PC-3 (cell line): ENCODE data around the gene ZNF660. TPM values are rescaled to one million over a fixed set of nuclear protein-coding genes. Genes with fewer than 3 reads are reported as not detected.
"Not testable (repeated sequence)": the region's sequence is repeated elsewhere in the genome, so short reads cannot be mapped to it uniquely, and the experiment has no call there.

Experiments
- ATAC-seq: fragments of 200-7000 bp; cut with Tn5 transposase; 2 replicates; pipeline ENCODE4 v1.9.1; 2020; ENCODE audit warnings: mild to moderate bottlenecking, moderate library complexity
- BruUV-seq: library from RNA; stranded (reverse); fragments of 400-500 nt; replicated peaks from 2 replicates; lab custom pipeline; 2021; lab: Mats Ljungman, UMichigan
- CTCF ChIA-PET: fragments of 300-600 bp; sonication (Branson Sonifier 250); formaldehyde crosslinking; loops from one replicate; lab custom pipeline; 2022; ENCODE audit warnings: antibody characterized with exemption; lab: Charles Lee
- POLR2A ChIA-PET: fragments of 300-600 bp; sonication (Branson Sonifier 250); formaldehyde crosslinking; loops from one replicate; lab custom pipeline; 2022; ENCODE audit warnings: antibody characterized with exemption; ENCODE audit not compliant: unreplicated experiment; lab: Charles Lee
- DNase-seq: peaks from one replicate; pipeline ENCODE4 v3.0.0-alpha.2; 2015
- H2AFZ ChIP-seq: fragments of 300-600 bp; sonication (generic); 2 replicates; pipeline ENCODE4 v1.6.0; 2016; ENCODE audit warnings: antibody characterized with exemption, low read length
- H3F3A ChIP-seq: fragments of 300-600 bp; sonication (generic); one replicate; pipeline ENCODE4 v1.6.0; 2017; ENCODE audit warnings: antibody characterized with exemption, low read length, control low read depth, mild to moderate bottlenecking; ENCODE audit not compliant: unreplicated experiment
- H3K27ac ChIP-seq: fragments of 300-600 bp; sonication (generic); 2 replicates; pipeline ENCODE4 v1.5.1; 2016; ENCODE audit warnings: mild to moderate bottlenecking, low read length
- H3K27me3 ChIP-seq: fragments of 300-600 bp; sonication (generic); 2 replicates; pipeline ENCODE4 v1.6.1; 2016; ENCODE audit warnings: low read length, mixed read lengths
- H3K36me3 ChIP-seq: fragments of 300-600 bp; sonication (generic); 2 replicates; pipeline ENCODE4 v1.6.1; 2016; ENCODE audit warnings: low read depth, mixed run types, low read length, mixed read lengths
- H3K4me1 ChIP-seq: fragments of 300-600 bp; sonication (generic); 2 replicates; pipeline ENCODE4 v1.5.1; 2016; ENCODE audit warnings: low read length; ENCODE audit not compliant: insufficient read depth
- H3K4me2 ChIP-seq: fragments of 300-600 bp; sonication (generic); 2 replicates; pipeline ENCODE4 v1.6.0; 2016; ENCODE audit warnings: low read length
- H3K4me3 ChIP-seq: fragments of 300-600 bp; sonication (generic); 2 replicates; pipeline ENCODE4 v1.5.1; 2016; ENCODE audit warnings: mild to moderate bottlenecking, low read length, mixed read lengths
- H3K79me2 ChIP-seq: fragments of 300-600 bp; sonication (generic); 2 replicates; pipeline ENCODE4 v1.6.1; 2017; ENCODE audit warnings: low read length, mixed read lengths
- H3K9ac ChIP-seq: fragments of 300-600 bp; sonication (generic); 2 replicates; pipeline ENCODE4 v1.6.0; 2016; ENCODE audit warnings: mild to moderate bottlenecking, low read length
- H3K9me2 ChIP-seq: fragments of 300-600 bp; sonication (generic); replicated peaks from 2 replicates; pipeline ENCODE4 v1.6.1; 2016; ENCODE audit warnings: mixed run types, low read length, mixed read lengths
- H3K9me3 ChIP-seq: fragments of 300-600 bp; sonication (generic); 2 replicates; pipeline ENCODE4 v1.6.1; 2016; ENCODE audit warnings: low read length, mixed read lengths
- H4K20me1 ChIP-seq: fragments of 300-600 bp; sonication (generic); 2 replicates; pipeline ENCODE4 v1.6.1; 2016; ENCODE audit warnings: low read length, mixed read lengths
- EZH2 ChIP-seq: fragments of 300-600 bp; sonication (generic); IDR thresholded peaks from one replicate; pipeline ENCODE4 v1.6.1; 2017; ENCODE audit warnings: antibody characterized with exemption, mild to moderate bottlenecking, low read length; ENCODE audit not compliant: unreplicated experiment
- EZH2phosphoT487 ChIP-seq: fragments of 300-600 bp; sonication (generic); IDR thresholded peaks from 2 replicates; pipeline ENCODE4 v1.6.1; 2018; ENCODE audit warnings: mild to moderate bottlenecking, antibody characterized with exemption, low read length, borderline replicate concordance
- intact Hi-C: fragments of 100-400 bp; cut with micrococcal nuclease; formaldehyde crosslinking; loops from 2 replicates; pipeline ENCODE4 v1.9.0; 2023
- total RNA-seq: library from RNA; depleted of rRNA; stranded (reverse); fragments of >200 nt; gene quantifications from 2 replicates; pipeline ENCODE4 v1.2.3, GENCODE V29; 2014
- TF ChIP-seq, protein P1 (sequence below): fragments of 300-600 bp; sonication (generic); conservative IDR thresholded peaks from 2 replicates; pipeline ENCODE4 v1.5.1; 2017; ENCODE audit warnings: antibody characterized with exemption, low read depth, mild to moderate bottlenecking, low read length

ZNF660 gene
- total RNA-seq, 1 experiment from 2014 or later, result not detected

DNA sequence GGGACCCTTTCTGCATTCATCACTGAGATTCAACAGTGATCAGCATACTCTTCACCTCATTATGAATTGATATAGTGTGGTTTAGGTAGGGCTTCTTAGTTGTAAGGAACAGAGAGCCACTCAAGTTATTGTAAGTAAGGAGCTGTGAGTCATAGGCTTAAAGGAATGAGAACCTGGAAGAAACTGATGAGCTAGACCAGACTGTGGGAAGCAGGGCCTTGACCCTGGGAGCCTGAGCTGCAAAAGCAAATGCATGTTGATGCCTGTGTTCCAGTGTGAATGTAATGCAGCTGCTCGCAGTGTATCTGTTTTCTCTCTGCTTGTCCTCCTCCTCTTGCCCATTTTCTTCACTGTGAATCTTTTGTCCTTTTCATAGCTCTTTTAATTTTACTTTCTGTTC lies 16.2 kb upstream of the ZNF660 start:
- Histone ChIP-seq H2AFZ (no peak overlapping the region), H3K9me3 (peaks cover 22% of the 10 kb centered on the region; the same call in 1 of the 2 replicates), H3K79me2 (no peaks in the 10 kb centered on the region), H3F3A (no peaks in the 10 kb centered on the region), H4K20me1 (no peaks in the 10 kb centered on the region), H3K27ac (no peak overlapping the region), H3K4me2 (no peak overlapping the region), H3K4me1 (no peaks in the 10 kb centered on the region), H3K9ac (no peak overlapping the region), H3K4me3 (no peak overlapping the region), H3K9me2 (no peaks in the 10 kb centered on the region), H3K27me3 (no peaks in the 10 kb centered on the region), H3K36me3 (no peaks in the 10 kb centered on the region)
- BruUV-seq, result no TSS peak
- ChIA-PET POLR2A (no interaction called here), CTCF (no interaction called here)
- ATAC-seq (no peak), DNase-seq (no peak)
- intact Hi-C loops, result no loop called here
- no peak for TF ChIP-seq EZH2
- TF ChIP-seq, protein P1, sequence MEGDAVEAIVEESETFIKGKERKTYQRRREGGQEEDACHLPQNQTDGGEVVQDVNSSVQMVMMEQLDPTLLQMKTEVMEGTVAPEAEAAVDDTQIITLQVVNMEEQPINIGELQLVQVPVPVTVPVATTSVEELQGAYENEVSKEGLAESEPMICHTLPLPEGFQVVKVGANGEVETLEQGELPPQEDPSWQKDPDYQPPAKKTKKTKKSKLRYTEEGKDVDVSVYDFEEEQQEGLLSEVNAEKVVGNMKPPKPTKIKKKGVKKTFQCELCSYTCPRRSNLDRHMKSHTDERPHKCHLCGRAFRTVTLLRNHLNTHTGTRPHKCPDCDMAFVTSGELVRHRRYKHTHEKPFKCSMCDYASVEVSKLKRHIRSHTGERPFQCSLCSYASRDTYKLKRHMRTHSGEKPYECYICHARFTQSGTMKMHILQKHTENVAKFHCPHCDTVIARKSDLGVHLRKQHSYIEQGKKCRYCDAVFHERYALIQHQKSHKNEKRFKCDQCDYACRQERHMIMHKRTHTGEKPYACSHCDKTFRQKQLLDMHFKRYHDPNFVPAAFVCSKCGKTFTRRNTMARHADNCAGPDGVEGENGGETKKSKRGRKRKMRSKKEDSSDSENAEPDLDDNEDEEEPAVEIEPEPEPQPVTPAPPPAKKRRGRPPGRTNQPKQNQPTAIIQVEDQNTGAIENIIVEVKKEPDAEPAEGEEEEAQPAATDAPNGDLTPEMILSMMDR, result no peak
- TF ChIP-seq EZH2phosphoT487, result no peak

- Histone ChIP-seq H3K27me3 (no peaks in the 10 kb centered on the region), H3K9ac (no peak overlapping the region), H3K9me3 (peaks cover 14% of the 10 kb centered on the region; the same call in 1 of the 2 replicates), H3K27ac (no peak overlapping the region), H4K20me1 (no peaks in the 10 kb centered on the region), H3K36me3 (no peaks in the 10 kb centered on the region), H3K4me3 (no peak overlapping the region), H3K4me1 (no peaks in the 10 kb centered on the region), H3K79me2 (no peaks in the 10 kb centered on the region), H2AFZ (no peak overlapping the region), H3F3A (no peaks in the 10 kb centered on the region), H3K9me2 (no peaks in the 10 kb centered on the region), H3K4me2 (no peak overlapping the region)
- CTCF ChIA-PET, result no interaction called here
- POLR2A ChIA-PET, result no interaction called here
- intact Hi-C loops, result no loop called here
- DNase-seq (no peak), ATAC-seq (no peak)
- BruUV-seq, result no TSS peak
- no peak for TF ChIP-seq EZH2
- no peak for TF ChIP-seq EZH2phosphoT487
- TF ChIP-seq, protein P1, result no peak
Observed at GRCh38 chr3:44571024-44571423, 13.7 kb upstream of the ZNF660 start.

- no peaks in the 10 kb centered on the region for H3K4me1 ChIP-seq
- H3K79me2 ChIP-seq, result no peaks in the 10 kb centered on the region
- H3K27me3 ChIP-seq, result no peaks in the 10 kb centered on the region
- no peak overlapping the region for H3K9ac ChIP-seq
- no peaks in the 10 kb centered on the region for H3K36me3 ChIP-seq
- POLR2A ChIA-PET, result no interaction called here
- DNase-seq, result no peak
- H2AFZ ChIP-seq, result no peak overlapping the region
- ATAC-seq, result no peak
- H3K9me3 ChIP-seq, result 0 out of 2 replicates have a peak, but pooled peaks cover under 1% of the 10 kb centered on the region
- intact Hi-C loops, result no loop called here
- no peaks in the 10 kb centered on the region for H4K20me1 ChIP-seq
- no peak overlapping the region for H3K4me2 ChIP-seq
- no peak overlapping the region for H3K27ac ChIP-seq
- CTCF ChIA-PET, result no interaction called here
- TF ChIP-seq, protein P1, result no peak
- TF ChIP-seq EZH2 (no peak), EZH2phosphoT487 (no peak)
- no TSS peak for BruUV-seq
- H3F3A ChIP-seq, result no peaks in the 10 kb centered on the region
- H3K9me2 ChIP-seq, result no peaks in the 10 kb centered on the region
- H3K4me3 ChIP-seq, result no peak overlapping the region
Observed at GRCh38 chr3:44576613-44577012, 8.2 kb upstream of the ZNF660 start.

DNA sequence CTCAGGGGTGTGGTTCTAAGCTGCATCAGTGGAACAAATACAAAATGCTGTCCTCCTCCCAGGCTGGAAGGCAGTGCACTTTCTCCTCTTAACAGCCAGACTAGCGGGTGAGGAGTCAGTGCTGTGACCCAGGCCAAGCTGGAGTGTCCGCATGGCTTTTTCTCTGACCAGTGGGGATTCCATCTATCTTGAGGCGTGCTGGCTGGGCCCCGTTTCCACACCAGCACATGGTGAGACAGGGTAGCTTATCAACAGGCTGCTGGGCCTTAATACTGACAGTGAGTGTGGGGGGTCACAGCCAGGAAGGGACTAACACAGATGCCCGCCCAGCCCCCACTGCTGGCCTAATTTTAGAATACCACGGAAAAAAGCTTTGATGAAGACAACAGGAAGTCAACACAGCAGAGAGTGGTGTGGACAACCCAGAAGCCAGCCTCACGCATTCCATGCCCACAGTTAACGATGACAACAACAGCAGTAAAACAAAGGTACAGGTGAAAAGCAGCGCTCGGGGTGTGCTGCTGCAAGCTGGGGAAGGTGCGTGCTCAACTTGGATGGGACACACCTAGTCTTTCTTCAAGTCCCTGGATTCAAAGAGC lies 7.3 kb upstream of the ZNF660 start:
- POLR2A ChIA-PET, H3K9me2 ChIP-seq: not testable (repeated sequence)

More for the DNA sequence above, 7.3 kb upstream of the ZNF660 start:
- DNase-seq, H3K4me2 ChIP-seq, H3K79me2 ChIP-seq, intact Hi-C loops, H3K4me3 ChIP-seq, H3K9ac ChIP-seq, BruUV-seq, CTCF ChIA-PET, H3K27ac ChIP-seq, H3K9me3 ChIP-seq, H3K4me1 ChIP-seq, H2AFZ ChIP-seq, H3F3A ChIP-seq, ATAC-seq, H3K27me3 ChIP-seq, H4K20me1 ChIP-seq, H3K36me3 ChIP-seq: not testable (repeated sequence)
